ENCODE measurements around the gene KLHL22.

KLHL22 gene

GRCh38 chr22:20400606-20401375 is 94.8 kb downstream of the KLHL22 start:
- no peak overlapping the region for H3K4me3 ChIP-seq (ENCODE audit: control insufficient read depth, low read depth, low read length)
- no peak for DNase-seq (ENCODE audit: low read depth)
- TF ChIP-seq CTCF (conservative IDR thresholded peaks at IDR 0.05; ENCODE audit: control insufficient read depth, insufficient read depth, low read depth, low read length), result no peak

GRCh38 chr22:20399866-20400605 is 95.6 kb downstream of the KLHL22 start:
- no peak overlapping the region for H3K4me3 ChIP-seq (ENCODE audit: control insufficient read depth, low read depth, low read length)
- DNase-seq (ENCODE audit: low read depth), result no peak
- no peak for TF ChIP-seq CTCF (conservative IDR thresholded peaks at IDR 0.05; ENCODE audit: control insufficient read depth, insufficient read depth, low read depth, low read length)

- DNase-seq (ENCODE audit: low read depth), result no peak
- H3K4me3 ChIP-seq (ENCODE audit: control insufficient read depth, low read depth, low read length), result no peak overlapping the region
- no peak for TF ChIP-seq CTCF (conservative IDR thresholded peaks at IDR 0.05; ENCODE audit: control insufficient read depth, insufficient read depth, low read depth, low read length)
Measured at GRCh38 chr22:20398420-20398819, 97.2 kb downstream of the KLHL22 start.

- TF ChIP-seq CTCF (conservative IDR thresholded peaks at IDR 0.05; ENCODE audit: control insufficient read depth, insufficient read depth, low read depth, low read length), result no peak
- H3K4me3 ChIP-seq (ENCODE audit: control insufficient read depth, low read depth, low read length), result no peak overlapping the region
- DNase-seq (ENCODE audit: low read depth), result no peak
Measured at GRCh38 chr22:20397498-20397897, 98.1 kb downstream of the KLHL22 start.

GRCh38 chr22:20396639-20397038 is 99.0 kb downstream of the KLHL22 start:
- DNase-seq (ENCODE audit: low read depth), result peak; percentile 82
- H3K4me3 ChIP-seq (ENCODE audit: control insufficient read depth, low read depth, low read length), result no peak overlapping the region
- TF ChIP-seq CTCF (conservative IDR thresholded peaks at IDR 0.05; ENCODE audit: control insufficient read depth, insufficient read depth, low read depth, low read length), result no peak

- no peak for TF ChIP-seq CTCF (conservative IDR thresholded peaks at IDR 0.05; ENCODE audit: control insufficient read depth, insufficient read depth, low read depth, low read length)
- no peak overlapping the region for H3K4me3 ChIP-seq (ENCODE audit: control insufficient read depth, low read depth, low read length)
- DNase-seq (ENCODE audit: low read depth), result no peak
Measured at GRCh38 chr22:20395907-20396287, 99.7 kb downstream of the KLHL22 start.

Data from fibroblast of mammary gland (primary cell).